ENCODE measurements around the gene MTA3.
"Not testable (repeated sequence)": the region's sequence is repeated elsewhere in the genome, so short reads cannot be mapped to it uniquely, and the experiment has no call there.

MTA3 gene

GRCh38 chr2:42572297-42573081 lies 4.1 kb downstream of the MTA3 start:
- CTCF ChIA-PET = interaction anchor here (0.7 kb wide), 2 partner anchors 15 to 144 kb away, joined by 3 read pairs; no protein-coding TSS in a partner anchor
- no peak for DNase-seq (ENCODE audit: low spot score)
- POLR2A ChIA-PET (ENCODE audit: low non-redundant PET) = interaction anchor here (0.7 to 0.8 kb wide), 2 partner anchors 90 to 104 kb away, joined by 3 to 4 read pairs; no protein-coding TSS in a partner anchor
- H3K27ac ChIP-seq = peak overlapping the region; percentile 60
- no peak for TF ChIP-seq CTCF (conservative IDR thresholded peaks at IDR 0.05; ENCODE audit: low read depth)

GRCh38 chr2:42573256-42573655 lies 4.8 kb downstream of the MTA3 start:
- H3K27ac ChIP-seq = no peak overlapping the region
- POLR2A ChIA-PET (ENCODE audit: low non-redundant PET) = no interaction called here
- no peak for DNase-seq (ENCODE audit: low spot score)
- CTCF ChIA-PET = interaction anchor here (0.6 kb wide), 1 partner anchor 90 kb away, joined by 3 read pairs; no protein-coding TSS in a partner anchor
- no peak for TF ChIP-seq CTCF (conservative IDR thresholded peaks at IDR 0.05; ENCODE audit: low read depth)

GRCh38 chr2:42575458-42576064 lies 7.1 kb downstream of the MTA3 start:
- no peak for DNase-seq (ENCODE audit: low spot score)
- TF ChIP-seq CTCF (conservative IDR thresholded peaks at IDR 0.05; ENCODE audit: low read depth) = no peak
- H3K27ac ChIP-seq = no peak overlapping the region
- ChIA-PET POLR2A (ENCODE audit: low non-redundant PET) (no interaction called here), CTCF (no interaction called here)

- POLR2A ChIA-PET (ENCODE audit: low non-redundant PET) = no interaction called here
- CTCF ChIA-PET = no interaction called here
- TF ChIP-seq CTCF (conservative IDR thresholded peaks at IDR 0.05; ENCODE audit: low read depth) = no peak
These were observed 10.2 kb downstream of the MTA3 start for GRCh38 chr2:42578621-42579020.

GRCh38 chr2:42581257-42581656 lies 12.8 kb downstream of the MTA3 start:
- DNase-seq (ENCODE audit: low spot score) = no peak
- CTCF ChIA-PET = interaction anchor here (0.6 to 1.4 kb wide), 2 partner anchors 12 to 13 kb away, joined by 3 to 7 read pairs; no protein-coding TSS in a partner anchor
- no peak for TF ChIP-seq CTCF (conservative IDR thresholded peaks at IDR 0.05; ENCODE audit: low read depth)
- POLR2A ChIA-PET (ENCODE audit: low non-redundant PET) = no interaction called here
- no peak overlapping the region for H3K27ac ChIP-seq

More at GRCh38 chr2:42578621-42579020, 10.2 kb downstream of the MTA3 start:
- no peak overlapping the region for H3K27ac ChIP-seq
- no peak for DNase-seq (ENCODE audit: low spot score)

- DNase-seq (ENCODE audit: low spot score); POLR2A ChIA-PET (ENCODE audit: low non-redundant PET); H3K27ac ChIP-seq; CTCF ChIA-PET: not testable (repeated sequence)
These were observed 16.2 kb downstream of the MTA3 start for GRCh38 chr2:42584628-42585027.

- TF ChIP-seq CTCF (conservative IDR thresholded peaks at IDR 0.05; ENCODE audit: low read depth) = no peak
- POLR2A ChIA-PET (ENCODE audit: low non-redundant PET) = no interaction called here
- DNase-seq (ENCODE audit: low spot score) = no peak
- CTCF ChIA-PET = no interaction called here
- no peak overlapping the region for H3K27ac ChIP-seq
These were observed 17.3 kb downstream of the MTA3 start for GRCh38 chr2:42585779-42586178.
